GM12875 (cell line): ENCODE measurements around the gene GPR157.
"Not testable (repeated sequence)": the region's sequence is repeated elsewhere in the genome, so short reads cannot be mapped to it uniquely, and the experiment has no call there.

Experiments used
- H3K4me3 ChIP-seq: one replicate; pipeline ENCODE4 v1.5.1; 2011; ENCODE audit warnings: low read depth, low read length, control low read depth
- TF ChIP-seq, protein P1 (sequence below): IDR thresholded peaks from 2 replicates; pipeline ENCODE4 v1.5.1; 2011; ENCODE audit warnings: low read depth, mild to moderate bottlenecking, control low read depth, inconsistent platforms, low read length, moderate library complexity, borderline replicate concordance; ENCODE audit not compliant: insufficient read depth

GPR157 gene

DNA sequence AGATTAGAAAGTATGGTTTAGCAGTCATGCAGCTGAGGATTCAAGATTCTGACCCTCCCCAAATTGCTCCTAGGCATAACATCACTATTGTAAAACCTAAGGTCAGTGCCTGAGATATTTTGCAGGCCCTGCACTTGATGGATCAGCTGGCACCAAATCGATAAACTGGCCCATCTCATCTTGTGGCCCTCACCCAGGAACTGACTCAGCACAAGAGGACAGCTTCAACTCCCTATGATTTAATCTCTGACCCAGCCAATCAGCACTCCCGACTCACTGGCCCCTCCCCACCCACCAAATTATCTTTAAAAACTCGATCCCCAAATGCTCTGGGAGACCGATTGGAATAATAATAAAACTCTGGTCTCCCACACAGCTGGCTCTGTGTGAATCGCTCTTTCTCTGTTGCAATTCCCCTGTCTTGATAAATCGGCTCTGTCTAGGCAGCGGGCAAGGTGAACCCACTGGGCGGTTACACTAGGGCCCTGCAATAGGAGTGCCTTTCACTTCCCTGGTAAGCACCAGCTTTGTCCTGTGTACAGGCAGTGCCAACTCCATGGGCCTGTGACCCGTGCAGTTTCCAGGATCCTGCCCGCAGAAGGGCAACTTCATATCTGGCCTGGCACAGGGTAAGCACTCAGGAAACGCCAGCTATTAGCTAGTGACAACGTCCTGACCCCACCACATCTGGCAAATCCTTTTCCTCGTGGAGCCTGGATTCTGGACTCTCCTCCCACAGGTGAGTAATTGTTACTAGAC is 30.8 kb downstream of the GPR157 start:
- H3K4me3 ChIP-seq, result no peak overlapping the region
- TF ChIP-seq, protein P1, sequence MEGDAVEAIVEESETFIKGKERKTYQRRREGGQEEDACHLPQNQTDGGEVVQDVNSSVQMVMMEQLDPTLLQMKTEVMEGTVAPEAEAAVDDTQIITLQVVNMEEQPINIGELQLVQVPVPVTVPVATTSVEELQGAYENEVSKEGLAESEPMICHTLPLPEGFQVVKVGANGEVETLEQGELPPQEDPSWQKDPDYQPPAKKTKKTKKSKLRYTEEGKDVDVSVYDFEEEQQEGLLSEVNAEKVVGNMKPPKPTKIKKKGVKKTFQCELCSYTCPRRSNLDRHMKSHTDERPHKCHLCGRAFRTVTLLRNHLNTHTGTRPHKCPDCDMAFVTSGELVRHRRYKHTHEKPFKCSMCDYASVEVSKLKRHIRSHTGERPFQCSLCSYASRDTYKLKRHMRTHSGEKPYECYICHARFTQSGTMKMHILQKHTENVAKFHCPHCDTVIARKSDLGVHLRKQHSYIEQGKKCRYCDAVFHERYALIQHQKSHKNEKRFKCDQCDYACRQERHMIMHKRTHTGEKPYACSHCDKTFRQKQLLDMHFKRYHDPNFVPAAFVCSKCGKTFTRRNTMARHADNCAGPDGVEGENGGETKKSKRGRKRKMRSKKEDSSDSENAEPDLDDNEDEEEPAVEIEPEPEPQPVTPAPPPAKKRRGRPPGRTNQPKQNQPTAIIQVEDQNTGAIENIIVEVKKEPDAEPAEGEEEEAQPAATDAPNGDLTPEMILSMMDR, result no peak

DNA sequence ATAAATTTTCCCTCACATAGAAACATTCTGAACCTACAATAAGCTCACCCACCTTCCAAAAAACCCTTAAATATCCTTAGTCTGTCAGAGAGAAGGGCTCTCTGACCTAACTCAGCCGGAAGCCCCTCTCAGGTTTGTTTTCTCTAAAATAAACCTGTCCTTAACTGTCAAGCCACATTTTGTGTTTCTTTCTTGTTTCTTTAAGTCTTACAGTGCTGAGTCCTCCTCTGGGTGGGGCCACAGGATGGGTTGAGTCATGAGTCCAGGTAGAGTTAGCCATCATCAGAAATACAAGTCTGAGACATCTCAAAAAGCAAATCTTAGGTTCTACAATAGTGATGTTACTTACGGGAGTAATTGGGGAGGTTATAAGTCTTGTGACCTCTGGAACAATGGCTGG is 33.1 kb downstream of the GPR157 start:
- no peak overlapping the region for H3K4me3 ChIP-seq
- TF ChIP-seq, protein P1, result no peak

DNA sequence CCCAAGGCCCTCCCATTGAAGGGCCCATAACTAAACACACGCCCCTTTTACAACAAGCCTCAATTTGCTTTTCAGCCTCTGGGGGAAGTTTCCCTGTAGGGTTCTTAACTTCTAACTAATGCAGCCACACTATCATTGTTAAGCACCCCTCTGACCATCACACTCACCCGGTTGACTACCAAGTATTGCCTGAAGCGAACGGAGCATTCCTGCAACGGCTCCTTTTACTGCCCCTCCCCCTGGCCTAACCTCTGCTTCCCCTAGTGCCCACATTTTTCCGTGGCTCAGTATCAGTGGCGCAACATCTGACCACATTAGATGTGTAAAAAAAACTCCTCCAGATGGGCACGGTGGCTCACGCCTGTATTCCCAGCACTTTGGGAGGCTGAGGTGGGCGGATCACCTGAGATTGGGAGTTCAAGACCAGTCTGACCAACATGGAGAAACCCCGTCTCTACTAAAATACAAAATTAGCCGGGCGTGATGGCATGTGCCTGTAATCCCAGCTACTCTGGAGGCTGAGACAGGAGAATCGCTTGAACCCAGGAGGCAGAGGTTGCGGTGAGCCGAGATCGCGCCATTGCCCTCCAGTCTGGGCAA is 34.8 kb downstream of the GPR157 start:
- H3K4me3 ChIP-seq, result not testable (repeated sequence)

DNA sequence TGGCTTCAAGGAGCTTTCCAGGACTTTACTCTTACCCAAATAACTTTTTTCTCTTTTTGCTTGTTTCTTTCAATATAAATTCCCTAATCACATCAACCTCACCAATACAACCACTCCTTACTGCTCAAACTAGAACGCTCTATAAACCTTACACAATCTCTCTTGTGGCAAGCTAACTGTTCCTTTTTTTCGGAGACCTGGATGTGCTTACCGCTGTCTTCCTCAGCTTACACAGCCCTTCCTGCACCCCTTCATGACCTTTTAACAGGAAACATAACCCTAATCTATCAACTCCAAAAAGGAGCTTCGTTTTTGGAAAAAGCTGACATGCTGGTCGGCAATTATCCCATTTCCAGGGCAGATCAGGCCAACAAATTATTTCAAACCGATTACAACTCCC is 35.3 kb downstream of the GPR157 start:
- TF ChIP-seq, protein P1, result no peak
- no peak overlapping the region for H3K4me3 ChIP-seq

DNA sequence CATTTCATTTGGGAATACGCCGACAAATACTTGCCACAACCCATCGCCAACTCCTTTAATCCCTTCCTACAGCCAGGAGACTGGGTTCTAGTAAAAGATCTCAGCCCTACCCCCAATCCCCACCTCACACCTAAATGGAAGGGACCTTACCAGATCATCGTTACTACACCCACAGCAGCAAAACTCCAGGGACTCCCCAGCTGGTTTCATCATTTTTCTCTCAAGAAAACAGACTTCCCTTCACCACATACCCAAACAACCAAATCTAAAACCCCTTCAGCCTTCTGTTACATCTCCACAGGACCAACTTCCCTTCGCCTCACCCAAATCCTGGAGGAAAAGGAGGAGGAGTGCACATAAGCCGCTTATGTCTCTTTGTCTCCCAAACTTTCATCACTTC is 35.8 kb downstream of the GPR157 start:
- no peak overlapping the region for H3K4me3 ChIP-seq
- TF ChIP-seq, protein P1, result no peak

DNA sequence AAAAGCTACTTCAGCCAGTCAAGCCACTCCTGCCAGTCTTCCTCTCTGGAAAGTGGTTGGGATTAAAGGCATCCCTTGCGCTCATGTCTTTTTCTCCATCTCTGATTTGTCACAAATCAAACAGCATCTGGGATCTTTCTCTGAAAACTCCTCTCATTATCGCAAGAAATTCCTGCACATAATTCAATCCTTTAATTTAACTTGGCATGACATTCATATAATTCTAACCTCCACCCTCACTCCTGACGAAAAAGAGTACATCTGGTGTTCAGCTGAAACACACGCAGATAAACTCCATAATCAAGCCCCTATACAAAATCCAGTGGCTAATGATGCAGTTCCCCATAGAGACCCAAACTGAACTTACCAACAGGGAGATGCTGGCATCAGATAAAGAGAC is 40.1 kb downstream of the GPR157 start:
- TF ChIP-seq, protein P1, result no peak
- no peak overlapping the region for H3K4me3 ChIP-seq

DNA sequence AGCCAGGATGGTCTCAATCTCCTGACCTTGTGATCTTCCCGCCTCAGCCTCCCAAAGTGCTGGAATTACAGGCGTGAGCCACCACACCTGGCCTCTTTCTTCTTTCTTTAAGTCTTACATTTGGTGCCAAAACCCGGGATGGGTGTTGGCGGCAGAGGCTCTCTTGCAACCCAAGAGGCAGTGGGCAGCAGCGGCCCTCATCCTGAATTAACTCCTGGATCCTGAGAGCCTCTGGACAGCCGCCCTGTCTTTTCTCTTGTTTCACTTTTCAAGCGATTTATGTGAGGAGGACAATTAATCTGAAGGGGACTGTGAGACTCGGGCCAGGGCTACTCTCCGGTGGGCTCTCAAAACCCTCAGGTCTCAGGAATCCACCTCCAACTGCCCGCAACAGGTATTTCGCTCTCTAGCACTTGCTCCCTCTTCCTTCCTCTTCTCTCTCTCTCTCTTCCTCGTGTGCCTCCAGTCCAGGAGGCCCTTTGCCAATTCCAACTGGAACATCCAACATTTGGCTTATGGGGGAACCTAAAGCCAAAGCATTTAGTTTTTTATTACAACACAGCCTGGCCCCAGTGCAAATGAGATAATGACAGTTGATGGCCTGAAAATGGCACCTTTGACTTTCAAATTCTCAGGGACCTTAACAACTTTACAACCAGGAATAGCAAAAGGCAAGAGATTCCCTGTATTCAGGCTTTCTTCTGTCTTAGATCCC is 41.3 kb downstream of the GPR157 start:
- TF ChIP-seq, protein P1, result no peak
- H3K4me3 ChIP-seq, result no peak overlapping the region
